Midbrain (tissue), 1 donor: Measurements from ENCODE around the gene RTN1.
A peak's percentile ranks its signal among the peaks of the same experiment; 100 is the strongest.
"Not testable (repeated sequence)": the region's sequence is repeated elsewhere in the genome, so short reads cannot be mapped to it uniquely, and the experiment has no call there.

Experiments used
- DNase-seq: peaks from one replicate; lab custom pipeline; 2025; lab: John Stamatoyannopoulos, UW

RTN1 gene

DNA sequence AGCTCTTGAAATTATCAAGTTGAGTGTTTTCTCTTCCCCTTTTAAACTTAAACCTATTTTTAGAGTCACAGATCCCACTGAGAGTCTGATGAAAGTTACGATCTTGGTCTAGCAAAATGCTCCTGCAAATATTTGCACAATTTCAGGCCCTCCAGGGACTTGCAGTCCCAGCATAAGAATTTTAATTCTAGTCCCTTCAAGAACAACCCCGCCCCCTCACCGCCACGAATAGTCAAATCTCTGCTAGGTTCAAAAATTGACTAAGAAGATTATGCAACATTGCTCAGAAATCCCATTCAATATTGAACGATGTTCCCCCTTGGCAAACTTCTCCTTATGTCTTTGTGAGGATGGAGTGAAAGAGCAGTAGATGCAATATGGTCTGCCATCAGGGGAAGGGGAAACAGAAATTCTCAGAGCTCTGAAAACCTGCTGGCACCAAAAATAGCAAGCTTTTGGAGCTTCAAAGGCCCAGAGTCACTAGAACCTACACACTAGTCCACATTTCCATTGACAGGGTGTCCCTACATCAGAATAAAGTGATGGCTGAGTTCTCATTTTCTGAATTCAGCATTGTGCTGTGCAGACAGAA is 166.4 kb downstream of the RTN1 start:
- DNase-seq = no peak

DNA sequence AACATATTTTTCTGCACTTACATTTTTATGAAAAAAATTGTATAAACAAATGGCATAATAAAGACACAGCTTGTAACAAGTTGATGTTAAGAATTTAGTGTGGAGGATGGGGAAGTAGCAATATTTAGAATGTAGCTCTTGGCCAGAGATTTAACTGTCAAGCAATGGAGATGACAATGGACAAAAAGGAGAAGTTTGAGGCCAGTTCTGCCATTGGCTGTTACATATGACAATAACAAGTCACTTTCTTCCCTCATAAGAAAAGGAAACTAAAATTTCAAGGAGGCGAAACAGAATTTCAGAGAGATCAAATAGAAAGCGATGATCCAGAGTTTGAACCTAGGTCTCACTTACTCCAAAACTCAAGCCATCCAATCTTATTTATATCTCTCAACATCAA is 171.1 kb downstream of the RTN1 start:
- DNase-seq = no peak

DNA sequence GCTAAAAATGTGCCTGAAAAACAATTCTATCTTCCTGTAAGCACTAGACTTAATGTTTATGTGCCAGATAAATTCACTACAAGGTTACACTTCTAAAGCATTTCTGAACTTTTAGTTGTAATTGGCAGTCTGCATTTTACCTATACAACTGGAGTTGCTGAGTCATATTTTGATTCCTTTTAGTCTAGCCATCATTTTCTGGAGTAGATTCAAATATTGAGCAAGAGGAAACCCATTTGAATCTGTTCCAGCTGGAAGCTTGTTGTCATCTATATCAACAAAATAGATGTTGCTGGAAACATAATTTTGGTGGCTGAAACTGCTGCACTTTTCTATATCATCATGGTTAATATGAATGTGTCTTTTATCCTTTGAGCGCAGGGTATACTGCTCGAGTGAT is 171.8 kb downstream of the RTN1 start:
- DNase-seq = no peak

DNA sequence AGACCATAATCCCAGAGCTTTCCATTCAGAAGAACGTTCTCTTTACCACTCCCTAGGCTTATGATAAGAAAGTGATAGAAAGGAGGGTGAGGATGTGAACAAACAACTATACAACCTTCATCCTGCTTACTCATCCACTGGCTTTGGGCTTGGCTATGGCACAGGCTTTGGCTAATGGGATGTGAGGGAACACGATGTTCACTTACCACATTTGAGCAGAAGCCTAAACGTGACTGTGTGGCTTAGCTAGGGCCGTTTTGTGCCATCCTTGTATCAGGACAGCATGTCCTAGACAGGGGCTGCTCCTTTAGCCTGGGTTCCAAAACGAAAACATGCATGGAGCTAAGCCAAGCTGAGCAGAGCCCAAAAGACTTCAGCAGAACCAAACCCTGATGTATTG is 175.4 kb downstream of the RTN1 start:
- DNase-seq = peak; percentile 15

DNA sequence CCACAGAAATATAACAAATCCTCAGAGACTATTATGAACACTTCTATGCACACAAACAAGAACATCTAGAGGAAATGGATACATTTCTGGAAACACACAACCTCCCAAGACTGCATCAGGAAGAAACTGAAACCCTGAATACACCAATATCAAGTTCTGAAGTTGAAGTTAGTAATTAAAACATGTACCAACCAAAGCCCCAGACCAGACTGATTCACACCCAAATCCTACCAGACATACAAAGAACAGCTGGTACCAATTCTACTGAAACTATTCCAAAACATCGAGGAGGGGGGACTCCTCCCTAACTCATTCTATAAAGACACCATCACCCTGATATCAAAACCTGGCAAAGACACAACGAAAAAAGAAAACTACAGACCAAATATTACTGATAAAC is 179.3 kb downstream of the RTN1 start:
- no peak for DNase-seq

DNA sequence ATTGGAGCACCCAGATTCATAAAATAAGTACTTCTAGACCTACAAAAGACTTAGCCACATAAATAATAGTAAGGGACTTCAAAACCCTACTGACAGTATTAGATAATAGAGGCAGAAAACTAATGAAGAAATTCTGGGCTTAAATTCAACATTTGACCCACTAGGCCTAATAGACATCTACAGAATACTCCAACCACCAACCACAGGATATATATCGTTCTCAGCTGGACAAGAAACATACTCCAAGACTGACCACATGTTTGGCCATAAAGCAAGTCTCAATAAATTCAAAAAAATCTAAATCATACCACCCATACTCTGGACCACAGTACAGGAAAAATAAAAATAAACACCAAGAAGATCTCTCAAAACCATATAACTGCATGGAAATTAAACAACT is 180.2 kb downstream of the RTN1 start:
- no peak for DNase-seq

DNA sequence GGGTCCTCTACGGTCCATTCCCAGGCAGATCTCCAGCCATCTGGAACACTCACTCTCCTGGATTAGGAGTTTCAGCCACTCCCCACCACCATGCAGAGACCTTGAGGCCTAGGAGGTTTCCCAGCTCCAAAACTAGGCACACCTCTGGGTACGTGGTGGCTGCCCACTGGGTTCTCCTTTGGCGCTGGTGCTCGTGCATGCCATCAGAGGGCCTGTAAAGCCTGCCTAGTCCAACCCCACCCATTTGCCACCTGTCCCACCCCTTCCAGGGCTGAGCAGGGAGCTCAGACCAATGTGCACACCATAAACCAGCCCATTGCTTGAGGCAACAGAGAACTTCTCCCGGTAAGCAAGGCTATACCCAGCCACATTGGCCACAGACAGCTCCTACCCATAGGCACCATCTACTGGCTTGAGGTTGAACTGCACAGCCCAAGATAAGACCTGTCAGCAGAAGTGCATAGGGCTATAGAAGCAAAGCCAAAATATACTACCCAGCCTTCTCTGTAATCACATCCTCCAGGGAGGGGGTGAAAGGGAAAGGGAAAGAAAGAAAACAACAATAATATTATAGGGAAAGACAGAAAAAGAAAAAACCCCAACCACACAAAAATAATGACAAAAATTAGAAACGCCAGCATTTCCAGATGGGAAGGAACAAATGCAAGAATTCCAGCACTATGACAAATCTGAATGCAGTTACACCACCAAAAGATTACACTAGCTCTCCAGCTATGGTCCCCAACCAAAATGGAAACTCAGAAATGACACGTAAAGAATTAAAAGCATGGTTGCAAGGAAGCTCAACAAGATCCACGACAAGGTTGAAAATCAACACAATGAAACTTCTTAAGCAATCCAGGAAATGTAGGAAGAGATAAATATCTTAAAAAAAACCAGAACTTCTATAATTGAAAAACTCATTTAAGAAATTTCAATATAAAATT is 182.1 kb downstream of the RTN1 start:
- DNase-seq = peak; percentile 23

DNA sequence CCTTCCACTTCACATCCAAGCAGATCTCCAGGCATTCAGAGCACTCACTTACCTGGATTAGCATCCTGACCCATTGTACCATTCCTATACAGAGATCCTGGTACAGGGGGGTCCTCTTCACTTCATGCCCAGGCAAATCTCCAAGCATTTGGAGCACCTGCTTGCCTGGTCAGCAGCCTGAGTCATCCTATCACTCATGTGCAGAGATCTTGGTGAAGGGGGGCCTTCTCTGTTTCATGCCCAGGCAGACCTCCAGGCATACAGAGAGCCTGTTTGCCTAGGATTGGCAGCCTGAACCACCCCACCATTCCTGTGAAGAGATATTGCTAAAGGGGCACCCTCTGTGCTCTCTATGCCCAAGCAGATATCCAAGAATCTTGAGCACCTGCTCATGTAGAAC is 182.9 kb downstream of the RTN1 start:
- no peak for DNase-seq

DNA sequence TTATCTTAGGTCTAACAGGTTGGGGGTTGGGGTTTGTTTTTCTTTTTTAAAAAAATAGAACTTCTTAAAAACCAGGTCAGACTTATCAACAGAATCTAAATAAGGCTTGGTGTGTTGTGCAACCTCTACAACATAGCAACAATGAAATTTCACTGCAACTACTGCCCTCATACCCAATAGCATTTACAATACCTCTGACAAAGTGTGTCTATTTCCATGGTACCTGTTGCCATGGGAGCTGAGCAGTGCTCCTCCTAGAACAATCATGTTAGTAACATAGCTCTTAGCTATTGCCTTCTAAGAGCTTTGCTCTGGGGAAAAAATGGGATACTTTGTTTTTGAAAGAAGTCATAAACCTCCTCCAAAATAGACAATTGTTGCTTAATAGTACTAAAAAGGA is 190.7 kb downstream of the RTN1 start:
- no peak for DNase-seq

DNA sequence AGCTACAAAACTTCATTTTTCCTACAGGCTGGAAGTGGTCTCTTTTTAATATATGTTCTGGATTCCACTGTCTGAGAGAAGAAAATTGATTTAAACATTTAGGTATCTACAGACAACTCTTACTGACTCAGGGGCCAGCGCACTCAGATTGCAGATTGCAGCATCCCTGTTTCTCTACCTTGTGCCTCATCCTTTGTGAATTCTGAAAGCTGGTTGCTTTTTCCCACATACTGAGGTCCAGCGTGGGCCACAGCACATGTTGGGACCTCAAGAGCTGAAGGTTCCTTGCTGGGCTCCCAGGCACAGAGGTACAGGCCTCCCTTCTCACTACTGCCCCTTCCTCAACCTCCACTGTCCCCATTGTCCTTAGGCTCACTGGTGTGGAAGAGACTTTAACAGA is 192.2 kb downstream of the RTN1 start:
- no peak for DNase-seq

DNA sequence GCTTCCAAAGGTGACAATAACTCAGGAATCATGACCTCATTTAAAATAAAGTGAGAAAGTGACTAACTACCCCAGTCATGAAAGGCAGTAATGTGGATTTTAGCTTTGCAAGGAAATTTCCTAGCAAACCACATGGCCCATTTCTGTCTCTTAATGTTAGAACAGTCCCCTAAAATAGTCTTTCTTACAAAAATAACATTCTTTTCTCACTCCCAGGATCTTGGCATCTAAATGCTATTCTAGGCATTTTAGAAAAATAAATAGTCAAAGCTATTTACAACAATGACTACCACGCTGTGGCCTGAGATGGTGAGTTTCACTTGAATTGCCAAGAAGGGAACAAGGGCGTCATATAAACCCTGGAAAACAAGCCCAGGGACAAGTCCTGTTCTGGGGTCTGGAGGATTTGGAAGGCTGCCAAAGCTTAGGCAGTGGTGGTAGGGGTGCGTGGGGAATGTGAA is 192.8 kb downstream of the RTN1 start:
- peak; percentile 33 for DNase-seq

DNA sequence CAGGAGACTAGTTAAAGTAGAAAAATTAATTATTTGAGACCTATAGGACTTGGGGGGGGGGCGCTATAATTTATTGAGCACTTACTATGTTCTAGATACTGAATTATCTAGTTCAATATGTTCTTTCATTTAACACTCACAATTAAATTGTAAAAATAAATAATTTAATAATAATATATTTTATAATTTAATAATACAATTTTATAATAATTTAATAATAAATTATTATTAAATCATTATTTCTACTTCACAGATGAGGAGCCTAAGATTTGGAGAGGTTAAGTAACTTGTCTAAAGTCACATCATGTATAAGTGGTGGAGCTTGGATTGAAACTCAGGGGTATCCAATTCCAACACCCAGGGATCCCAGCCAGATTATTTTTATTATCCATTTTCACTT is 195.2 kb downstream of the RTN1 start:
- DNase-seq = no peak

DNA sequence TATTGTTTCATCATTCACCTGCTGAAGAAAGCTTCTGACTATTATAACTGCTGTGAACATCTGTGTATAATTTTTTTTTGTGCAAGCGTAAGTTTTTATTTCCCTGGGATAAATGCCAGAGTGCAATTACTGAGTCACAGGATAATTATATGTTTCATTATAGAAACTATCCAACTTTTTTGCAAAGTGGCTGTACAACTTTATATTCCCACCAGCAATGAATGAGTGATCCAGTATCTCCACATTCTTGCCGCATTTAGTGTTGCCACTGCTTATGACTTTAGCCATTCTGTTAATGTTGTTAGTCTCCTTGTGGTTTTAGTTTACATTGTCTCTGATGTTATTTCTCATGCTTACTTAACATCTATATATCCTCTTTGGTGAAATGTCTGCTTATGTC is 205.8 kb downstream of the RTN1 start:
- DNase-seq = no peak

DNA sequence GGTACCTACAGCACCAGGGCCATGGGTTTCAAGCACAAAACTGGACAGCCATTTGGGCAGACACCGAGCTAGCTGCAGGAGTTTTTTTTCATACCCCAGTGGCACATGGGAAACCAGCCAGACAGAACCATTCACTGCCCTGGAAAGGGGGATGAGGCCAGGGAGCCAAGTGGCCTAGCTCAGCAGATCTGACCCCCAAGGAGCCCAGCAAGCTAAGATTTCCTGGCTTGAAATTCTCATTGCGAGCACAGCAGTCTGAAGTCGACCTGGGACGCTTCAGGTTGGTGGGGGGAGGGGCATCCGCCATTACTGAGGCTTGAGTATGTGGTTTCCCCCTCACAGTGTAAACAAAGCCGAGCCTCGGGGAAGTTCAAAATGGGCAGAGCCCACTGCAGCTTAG is 212.8 kb downstream of the RTN1 start:
- DNase-seq = no peak

DNA sequence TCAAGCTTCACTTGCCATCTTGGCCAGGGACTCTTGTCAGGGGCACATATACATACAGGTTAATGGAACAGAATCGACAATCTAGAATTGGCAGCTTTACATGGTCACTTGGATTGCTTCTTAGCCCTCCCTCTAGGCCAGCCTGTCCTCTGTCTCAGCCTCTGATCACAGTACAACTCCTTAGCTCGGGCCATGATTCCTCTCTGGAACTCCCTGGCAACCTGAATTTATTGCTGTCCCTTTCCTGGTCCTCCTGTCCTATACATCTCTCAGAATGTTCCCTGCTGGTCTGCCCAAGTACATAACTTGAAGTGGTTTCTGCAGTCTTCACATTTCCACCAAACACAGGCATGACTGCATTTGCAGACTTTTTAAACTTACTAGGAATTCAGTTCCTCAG is 214.1 kb downstream of the RTN1 start:
- no peak for DNase-seq

DNA sequence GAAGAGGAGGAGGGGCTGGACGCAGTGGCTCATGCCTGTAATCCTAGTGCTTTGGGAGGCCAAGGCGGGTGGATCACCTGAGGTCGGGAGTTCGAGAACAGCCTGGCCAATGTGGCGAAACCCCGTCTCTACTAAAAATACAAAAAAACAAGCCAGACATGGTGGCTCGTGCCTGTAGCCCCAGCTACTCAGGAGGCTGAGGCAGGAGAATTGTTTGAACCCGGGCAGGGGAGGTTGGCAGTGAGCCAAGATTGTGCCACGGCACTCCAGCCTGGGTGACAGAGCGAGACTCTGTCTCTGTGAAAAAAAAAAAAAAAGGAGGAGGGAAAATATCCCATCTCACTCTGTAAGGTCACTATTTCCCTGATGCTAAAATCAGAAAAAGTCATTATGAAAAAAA is 216.4 kb downstream of the RTN1 start:
- DNase-seq = not testable (repeated sequence)

DNA sequence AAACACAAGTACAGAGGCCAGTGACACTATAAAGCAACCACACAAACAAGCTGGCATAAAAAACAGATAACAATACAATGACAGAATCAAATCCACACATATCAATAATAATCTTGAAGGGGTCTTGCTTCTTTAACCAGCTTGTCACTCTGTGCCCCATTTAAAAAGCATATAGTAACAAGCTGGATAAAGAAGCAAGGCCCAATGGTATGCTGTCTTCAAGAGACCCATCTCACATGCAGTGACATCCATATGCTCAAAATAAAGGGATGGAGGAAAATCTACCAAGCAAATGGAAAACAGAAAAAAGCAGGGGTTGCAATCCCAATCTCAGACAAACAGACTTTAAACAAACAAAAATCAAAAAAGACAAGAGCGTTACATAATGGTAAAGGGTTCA is 223.7 kb downstream of the RTN1 start:
- DNase-seq = not testable (repeated sequence)

DNA sequence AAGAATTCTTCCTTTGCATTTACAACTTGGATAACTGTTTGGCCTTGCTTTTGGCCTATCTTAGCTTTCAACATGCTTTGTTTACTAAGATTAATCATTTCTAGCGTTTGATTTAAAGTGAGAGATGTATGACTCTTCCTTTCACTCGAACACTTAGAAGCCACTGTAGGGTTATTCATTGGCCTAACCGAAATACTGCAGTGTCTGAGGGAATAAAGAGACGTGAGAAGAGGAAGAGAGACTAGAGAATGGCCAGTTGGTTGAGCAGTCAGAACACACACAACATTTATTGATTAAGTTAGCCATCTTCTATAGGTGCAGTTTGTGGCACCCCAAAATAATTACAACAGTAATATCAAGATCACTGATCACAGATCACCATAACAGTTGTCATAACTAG is 231.7 kb downstream of the RTN1 start:
- no peak for DNase-seq

DNA sequence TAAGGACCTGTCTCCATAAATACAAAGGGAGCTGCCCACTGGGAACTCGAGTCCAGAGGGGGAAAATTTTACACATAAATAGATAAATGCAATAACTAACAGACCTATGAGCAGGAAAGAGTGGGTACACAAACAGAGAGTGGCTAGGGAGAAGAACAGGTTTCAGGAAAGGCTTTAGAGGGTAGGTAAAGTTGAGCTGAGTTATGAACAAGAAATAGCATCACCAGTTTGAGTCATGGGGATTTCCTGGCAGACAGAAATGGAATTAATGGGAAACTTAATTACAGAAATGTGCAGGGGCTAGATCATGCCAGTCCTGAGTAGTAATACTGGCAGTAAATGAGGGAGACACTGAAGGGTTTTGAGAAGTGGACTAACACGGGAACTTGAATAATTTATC is 236.0 kb downstream of the RTN1 start:
- no peak for DNase-seq

DNA sequence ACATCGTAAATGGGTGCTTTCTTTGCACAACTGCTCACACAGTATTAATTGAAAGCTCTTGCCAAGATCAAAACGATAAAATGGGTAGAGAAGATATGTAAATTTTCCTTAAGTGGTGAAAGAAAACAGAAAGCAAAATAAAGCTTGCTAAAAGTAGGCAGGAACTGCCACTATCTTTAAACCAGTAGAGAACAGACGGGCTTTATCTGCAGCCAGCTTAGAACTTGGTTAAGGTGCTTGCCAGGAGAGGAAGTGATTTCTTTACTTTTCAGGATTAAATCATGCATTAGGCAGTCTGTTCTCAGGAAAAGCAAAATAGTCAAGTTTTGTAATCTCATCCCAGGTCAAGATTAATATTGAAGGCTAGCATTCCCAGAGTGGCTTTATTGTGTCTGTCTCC is 237.1 kb downstream of the RTN1 start:
- DNase-seq = no peak

DNA sequence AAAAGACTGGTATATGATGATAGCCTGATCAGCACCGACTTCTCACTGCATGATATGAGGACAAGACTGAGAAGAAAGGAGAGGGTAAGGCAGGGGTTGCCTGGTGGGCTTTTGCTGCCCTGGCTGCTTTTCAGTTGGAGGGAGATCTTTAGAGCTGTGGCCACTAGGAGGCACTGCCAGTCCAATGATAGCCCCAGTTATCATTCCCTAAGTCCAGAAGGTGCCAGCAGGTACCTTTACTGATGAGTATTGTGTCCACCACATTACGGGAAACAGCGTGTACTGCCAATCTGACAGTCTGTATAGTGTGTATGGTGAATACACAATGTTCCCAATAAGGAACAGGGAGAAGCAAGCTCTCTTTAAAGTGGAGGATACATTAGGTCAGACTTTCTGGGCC is 238.2 kb downstream of the RTN1 start:
- no peak for DNase-seq

DNA sequence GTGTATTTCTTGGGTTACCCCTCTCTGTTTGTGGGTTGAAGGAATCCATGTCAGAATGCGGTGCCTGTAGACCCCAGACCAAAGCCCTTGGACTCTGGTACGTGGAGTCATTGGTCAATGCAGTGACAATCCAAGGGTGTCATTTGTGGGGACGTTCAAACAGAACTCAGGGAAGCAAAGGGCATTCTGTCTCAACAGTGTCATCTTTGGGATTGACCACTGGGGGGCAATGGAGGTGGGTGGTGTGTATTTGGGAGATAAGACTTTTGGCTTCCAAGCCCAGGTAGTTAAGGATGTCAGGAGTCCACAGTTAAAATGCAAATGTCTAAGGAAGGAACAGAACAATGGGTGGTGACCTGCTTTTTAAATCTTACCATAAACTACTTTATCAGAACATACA is 239.3 kb downstream of the RTN1 start:
- no peak for DNase-seq

DNA sequence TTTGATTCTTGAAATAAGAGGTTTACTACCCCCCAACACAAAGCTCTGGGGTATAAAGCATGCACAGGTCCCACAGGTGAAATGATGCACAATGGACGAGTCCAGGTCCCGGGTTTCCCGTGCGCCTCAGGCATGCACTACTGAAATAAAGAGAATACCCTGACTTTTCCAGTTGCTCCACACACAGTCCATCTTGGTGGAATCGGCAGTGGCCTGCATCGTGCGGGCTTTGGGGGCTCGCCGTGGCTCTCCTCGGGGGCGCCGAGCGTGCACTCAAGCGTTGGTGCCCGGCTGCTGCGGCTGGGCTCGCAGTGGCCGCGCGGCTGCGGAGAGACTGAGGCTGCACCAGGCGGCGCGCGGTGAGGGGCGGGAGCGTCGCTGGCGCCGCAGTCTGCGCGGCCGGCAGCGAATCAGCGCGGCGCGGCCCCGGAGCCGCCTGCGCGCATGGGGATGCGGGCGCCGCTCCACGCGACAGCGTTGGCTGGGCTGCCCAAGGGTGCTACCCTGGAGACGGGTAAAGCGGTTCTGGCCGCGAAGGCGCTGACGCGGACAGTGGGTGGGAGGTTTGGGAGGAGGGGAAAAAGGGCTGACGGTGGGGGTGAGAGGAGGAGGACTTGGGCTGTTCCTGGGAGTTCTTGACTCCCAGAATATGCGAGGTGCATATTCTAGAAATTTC is 240.2 kb downstream of the RTN1 start:
- DNase-seq = peak; percentile 52
